GM21825 (cell line): ENCODE results near the gene SLC9A7.
A peak's percentile ranks its signal among the peaks of the same experiment; 100 is the strongest.
"Not testable (repeated sequence)": the region's sequence is repeated elsewhere in the genome, so short reads cannot be mapped to it uniquely, and the experiment has no call there.

Experiments
- ATAC-seq: cut with Tn5 transposase; IDR thresholded peaks from one replicate; pipeline ENCODE4 v1.9.1; 2021; ENCODE audit warnings: mild to moderate bottlenecking, moderate library complexity; ENCODE audit not compliant: unreplicated experiment

SLC9A7 gene

GRCh38 chrX:46754586-46755061, 4.3 kb downstream of the SLC9A7 start:
- ATAC-seq = no peak

DNA sequence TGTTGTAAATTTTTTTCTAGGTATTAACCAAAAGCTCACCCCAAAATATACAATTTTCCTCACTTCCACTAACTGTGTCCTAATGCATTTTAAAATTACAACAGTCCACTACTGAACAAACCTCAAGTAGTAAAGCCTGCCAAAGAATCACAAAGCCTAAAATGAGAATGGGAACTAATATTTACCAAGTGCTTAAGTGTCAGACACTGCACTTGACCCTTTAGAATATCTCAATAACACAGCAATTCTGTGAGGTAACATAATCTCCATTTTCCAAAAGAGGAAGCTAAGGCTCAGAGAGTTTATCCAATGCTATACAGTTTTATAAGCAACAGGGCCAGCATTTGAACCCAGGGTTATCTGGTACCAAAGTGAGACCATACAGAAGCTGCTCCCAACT, 4.9 kb downstream of the SLC9A7 start:
- no peak for ATAC-seq

DNA sequence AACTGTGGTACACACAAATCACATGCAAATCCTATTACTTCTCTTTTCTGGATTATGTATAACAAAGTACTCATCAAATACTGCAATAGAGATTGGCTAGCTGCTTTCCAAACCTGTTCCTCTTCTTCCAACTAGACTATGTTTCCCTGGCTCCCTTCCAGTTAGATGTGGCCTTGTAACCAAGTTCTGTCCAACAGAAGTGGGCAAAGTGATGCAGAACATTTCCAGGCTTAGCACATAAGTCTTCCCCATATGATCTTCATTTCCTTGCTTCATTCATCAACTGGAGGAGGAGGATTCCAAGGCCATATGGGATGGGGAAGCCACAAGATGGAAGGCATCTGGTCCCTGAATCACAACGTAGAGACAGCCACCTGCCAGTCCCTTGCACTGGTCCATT, 8.0 kb downstream of the SLC9A7 start:
- no peak for ATAC-seq

DNA sequence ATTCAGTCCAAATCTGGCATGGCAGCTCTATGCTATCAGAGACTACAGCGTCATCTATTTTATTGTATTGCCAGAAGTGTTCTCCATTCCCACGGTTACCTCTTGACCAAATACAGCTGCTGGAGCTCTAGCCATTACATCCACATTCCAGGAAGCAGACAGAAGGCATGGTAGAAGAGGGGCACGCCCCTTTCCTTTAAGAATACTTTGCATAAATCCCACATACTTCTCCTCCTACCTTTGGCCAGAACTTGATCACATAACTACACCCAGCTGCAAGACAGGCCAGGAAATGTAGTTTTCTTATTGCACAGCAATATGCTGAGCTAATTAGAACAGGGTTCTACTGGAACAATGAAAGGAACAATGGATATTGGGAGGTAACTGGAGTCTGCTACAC, 14.9 kb downstream of the SLC9A7 start:
- ATAC-seq = no peak

- ATAC-seq = no peak
Measured at GRCh38 chrX:46743046-46743445, 15.9 kb downstream of the SLC9A7 start.

- no peak for ATAC-seq
Measured at GRCh38 chrX:46739736-46740135, 19.2 kb downstream of the SLC9A7 start.

- ATAC-seq = no peak
Measured at GRCh38 chrX:46737462-46737861, 21.5 kb downstream of the SLC9A7 start.

GRCh38 chrX:46737041-46737440, 21.9 kb downstream of the SLC9A7 start:
- ATAC-seq = no peak

- ATAC-seq = no peak
Measured at GRCh38 chrX:46735622-46736021, 23.3 kb downstream of the SLC9A7 start.

DNA sequence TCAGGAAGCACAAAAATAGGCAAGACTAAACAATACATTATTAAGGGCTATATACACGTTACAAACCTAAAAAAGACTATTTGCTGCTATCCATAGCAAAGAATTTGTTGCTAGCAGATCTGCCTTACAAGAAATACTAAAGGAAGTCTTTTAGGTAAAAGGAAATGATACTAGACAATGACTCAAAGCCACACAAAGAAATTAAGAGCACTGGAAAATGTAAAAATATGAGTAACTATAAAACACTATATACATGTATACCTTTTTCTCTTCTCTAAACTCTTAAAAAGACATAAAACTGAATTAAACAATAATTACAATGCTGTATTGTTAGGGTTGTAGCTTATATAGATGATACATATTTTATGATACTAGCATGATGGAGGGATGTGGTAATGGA, 25.7 kb downstream of the SLC9A7 start:
- ATAC-seq = no peak

GRCh38 chrX:46730765-46731164, 28.2 kb downstream of the SLC9A7 start:
- no peak for ATAC-seq

- ATAC-seq = no peak
Measured at GRCh38 chrX:46727441-46727840, 31.5 kb downstream of the SLC9A7 start.

- not testable (repeated sequence) for ATAC-seq
Measured at GRCh38 chrX:46723569-46723927, 35.4 kb downstream of the SLC9A7 start.

DNA sequence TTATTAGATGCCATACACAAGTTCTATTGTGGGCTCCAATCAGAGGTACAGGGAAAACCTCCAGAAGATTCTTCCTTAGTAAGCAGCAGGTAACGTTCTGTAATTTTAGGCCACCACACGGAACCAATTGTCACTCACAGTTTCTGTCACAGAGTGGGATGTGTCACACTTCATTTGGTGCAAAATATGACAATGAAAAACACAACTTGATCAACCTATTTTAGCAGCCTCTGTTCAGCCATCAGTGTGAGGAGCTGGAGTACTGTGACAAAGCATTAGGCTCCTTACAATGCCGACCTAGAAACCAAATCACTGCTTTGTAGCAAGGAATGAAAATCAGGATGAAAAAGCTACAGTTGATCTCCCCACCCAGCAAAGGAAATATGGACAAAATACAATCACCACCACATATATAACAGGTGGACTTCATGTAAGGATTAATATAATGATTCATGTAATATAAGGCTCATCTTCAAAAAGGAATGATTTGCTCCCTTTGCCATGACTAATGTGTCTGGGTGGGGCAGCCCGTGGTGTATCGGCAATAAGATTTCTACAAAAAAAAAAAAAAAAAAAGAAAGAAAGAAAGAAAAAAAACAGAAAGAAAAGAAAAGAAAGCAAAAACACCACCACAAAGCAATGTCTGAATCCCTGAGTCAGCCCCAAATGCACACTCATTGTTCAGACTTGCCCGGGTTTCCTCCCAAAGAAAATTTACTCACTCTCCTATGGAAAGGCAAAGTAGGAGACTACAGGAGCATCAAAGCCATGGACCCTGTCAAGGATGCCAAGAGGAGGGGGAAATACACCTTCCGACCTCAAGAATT, 36.0 kb downstream of the SLC9A7 start:
- no peak for ATAC-seq

DNA sequence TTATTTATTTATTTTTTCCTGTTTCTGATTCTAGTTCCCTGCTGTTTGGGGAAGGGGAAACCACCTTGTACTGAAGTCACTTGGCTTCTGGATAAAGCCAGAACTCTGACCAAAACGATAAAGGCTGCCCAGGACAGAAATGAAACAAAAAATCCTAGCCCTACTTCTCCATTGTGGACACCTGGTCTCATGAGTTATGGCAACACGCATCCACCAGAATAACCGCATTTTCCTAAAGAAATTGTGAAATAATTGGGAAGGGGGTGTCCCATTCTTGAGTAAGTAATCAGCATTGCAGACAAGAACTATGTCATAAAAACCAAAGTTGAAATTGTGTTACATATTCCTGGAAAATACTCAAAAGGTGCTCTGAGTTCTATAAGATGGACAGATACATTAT, 42.1 kb downstream of the SLC9A7 start:
- ATAC-seq = no peak

DNA sequence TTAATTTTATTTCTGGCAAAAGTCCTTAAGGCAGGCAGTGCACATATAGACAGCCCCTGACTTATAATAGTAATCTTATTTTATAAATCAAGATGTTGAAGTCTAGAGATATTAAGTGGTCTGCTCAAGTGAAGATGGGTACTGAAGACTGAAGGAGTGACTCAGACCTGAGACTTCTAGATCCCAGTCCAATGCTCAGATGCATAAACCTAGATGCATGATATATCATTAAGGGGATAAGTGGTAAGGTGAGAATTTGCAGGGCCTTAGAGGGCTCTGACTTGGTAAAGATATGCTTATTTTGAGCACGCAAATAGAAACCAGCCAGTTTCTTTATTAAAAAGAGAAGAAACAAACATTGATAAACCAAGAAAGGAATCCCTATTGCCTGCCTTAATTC, 42.9 kb downstream of the SLC9A7 start:
- ATAC-seq = no peak

- ATAC-seq = no peak
Measured at GRCh38 chrX:46715530-46715929, 43.4 kb downstream of the SLC9A7 start.

GRCh38 chrX:46713672-46714490, 45.0 kb downstream of the SLC9A7 start:
- peak; percentile 57 for ATAC-seq

DNA sequence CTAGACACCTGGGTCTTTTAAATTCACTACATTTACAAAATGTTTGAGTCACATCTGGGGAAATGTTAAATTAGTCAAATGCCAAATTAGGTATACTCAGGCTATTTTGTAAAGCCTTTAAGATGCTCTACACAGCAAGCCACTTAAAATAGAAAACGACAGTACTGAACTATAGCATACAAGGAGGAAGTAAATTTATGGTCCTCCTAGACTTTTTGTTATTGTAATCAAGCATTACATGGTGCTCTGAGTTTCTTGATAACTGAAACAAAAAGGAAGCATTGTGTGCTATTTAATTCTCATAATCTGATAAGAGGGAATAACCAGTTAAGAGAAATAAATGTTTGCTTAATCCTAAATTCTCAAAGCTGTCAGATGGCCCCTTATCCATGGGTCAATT, 46.2 kb downstream of the SLC9A7 start:
- ATAC-seq = no peak

GRCh38 chrX:46710927-46711623, 47.8 kb downstream of the SLC9A7 start:
- ATAC-seq = no peak

DNA sequence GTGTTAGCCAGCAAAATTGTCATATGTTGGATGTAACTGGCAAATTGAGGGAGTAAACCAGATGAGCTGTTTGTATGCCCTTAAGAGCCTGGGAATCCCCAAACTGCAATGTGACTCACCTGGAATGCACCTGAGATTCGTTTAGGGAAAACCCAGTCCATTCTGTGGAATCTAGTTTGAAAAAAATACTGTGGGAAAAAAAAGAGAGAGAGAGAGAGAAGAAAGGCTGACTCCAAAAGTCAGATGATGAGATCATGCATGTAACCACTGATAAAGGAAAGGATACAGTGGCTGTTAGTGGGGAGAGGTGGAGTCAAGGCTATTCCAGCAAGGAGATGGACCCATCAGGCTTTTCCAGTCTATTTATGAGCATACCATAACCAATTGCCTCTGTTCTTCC, 48.5 kb downstream of the SLC9A7 start:
- ATAC-seq = no peak
